Kidney glomerular epithelial cell (primary cell): ENCODE measurements around the gene SMARCD1.
A peak's percentile ranks its signal among the peaks of the same experiment; 100 is the strongest.

Experiments used
- DNase-seq: peaks from one replicate; lab custom pipeline; 2025; lab: John Stamatoyannopoulos, UW

Gene SMARCD1

GRCh38 chr12:50104417-50105366, 19.6 kb downstream of the SMARCD1 start:
- no peak for DNase-seq

GRCh38 chr12:50105913-50106450, 20.8 kb downstream of the SMARCD1 start:
- no peak for DNase-seq

GRCh38 chr12:50106907-50107306, 21.8 kb downstream of the SMARCD1 start:
- no peak for DNase-seq

GRCh38 chr12:50107416-50108268, 22.5 kb downstream of the SMARCD1 start:
- peak; percentile 11 for DNase-seq

GRCh38 chr12:50109319-50109718, 24.2 kb downstream of the SMARCD1 start:
- DNase-seq = no peak

GRCh38 chr12:50110127-50110761, 25.1 kb downstream of the SMARCD1 start:
- DNase-seq = no peak

DNA sequence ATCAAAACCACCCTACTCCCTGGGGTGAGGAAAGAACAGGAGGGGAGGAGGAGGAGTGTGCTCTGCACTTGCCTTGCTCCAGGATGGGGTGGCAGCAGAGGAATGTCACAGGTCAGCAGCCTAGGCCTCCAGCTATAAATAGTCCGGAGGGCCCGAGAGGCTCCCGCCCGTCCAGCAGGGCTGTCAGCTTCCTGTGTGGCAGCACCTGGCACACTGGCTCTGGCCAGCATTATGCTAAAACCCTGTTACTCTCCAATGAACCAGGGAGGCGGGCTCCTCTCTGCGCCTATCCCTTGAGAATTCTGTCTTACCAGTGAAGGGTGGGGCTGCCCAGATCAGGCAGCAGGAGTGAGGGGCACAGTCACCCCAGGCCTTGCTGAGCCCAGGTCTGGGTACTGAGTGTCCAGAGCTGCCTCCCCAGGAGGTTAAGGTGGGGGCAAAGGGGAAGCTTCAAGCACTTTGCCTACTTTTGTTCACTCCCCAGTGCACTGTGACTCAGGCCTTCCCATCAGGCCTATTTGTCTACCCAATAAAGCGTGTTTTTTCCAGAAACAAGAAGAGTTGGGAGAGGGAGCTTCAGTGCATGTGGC, 25.7 kb downstream of the SMARCD1 start:
- DNase-seq = peak; percentile 89

- no peak for DNase-seq
Measured at GRCh38 chr12:50111395-50111692, 26.2 kb downstream of the SMARCD1 start.

DNA sequence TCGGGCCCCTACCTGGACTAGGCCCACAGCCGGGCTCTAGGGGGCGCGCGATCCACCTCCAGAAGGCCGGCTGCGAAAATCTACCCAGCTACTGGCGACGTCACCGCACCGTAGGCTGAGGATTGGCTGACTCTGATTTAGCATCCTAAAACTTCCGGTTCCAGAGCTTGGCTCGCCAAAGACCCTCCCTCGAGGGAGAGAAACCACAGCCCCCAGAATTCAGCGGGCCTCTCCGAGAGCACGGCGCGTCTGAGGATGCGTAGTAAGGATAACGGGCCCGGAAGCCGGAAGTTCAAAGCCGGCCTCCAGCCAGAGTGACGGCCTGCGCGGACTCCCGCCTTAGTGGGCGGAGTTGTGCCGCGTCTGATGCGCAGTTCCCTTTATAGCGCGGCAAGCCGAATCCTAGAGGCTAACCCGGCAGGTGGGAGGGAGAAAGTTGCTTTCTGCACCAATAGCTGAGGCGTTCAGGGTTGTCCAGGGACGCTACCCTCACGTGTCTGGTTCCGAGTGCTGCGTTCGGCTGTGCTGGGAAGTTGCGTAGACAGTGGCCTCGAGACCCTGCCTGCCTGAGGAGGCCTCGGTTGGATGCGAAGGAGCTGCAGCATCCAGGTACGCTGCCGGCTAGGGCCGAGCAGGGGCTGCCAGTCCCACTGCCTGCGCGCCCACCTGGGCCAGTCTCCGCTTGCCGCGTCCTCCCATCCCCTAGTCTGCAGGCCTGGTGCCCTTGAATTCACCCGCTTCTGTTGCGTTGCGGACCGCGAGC, 26.7 kb downstream of the SMARCD1 start, which contains the start of gene COX14:
Gene COX14 (plus strand): TSS at position 544 of the 763 bp plus-strand sequence. CDS start 7,808 bp downstream, outside the sequence.
- DNase-seq = peak; percentile 99

DNA sequence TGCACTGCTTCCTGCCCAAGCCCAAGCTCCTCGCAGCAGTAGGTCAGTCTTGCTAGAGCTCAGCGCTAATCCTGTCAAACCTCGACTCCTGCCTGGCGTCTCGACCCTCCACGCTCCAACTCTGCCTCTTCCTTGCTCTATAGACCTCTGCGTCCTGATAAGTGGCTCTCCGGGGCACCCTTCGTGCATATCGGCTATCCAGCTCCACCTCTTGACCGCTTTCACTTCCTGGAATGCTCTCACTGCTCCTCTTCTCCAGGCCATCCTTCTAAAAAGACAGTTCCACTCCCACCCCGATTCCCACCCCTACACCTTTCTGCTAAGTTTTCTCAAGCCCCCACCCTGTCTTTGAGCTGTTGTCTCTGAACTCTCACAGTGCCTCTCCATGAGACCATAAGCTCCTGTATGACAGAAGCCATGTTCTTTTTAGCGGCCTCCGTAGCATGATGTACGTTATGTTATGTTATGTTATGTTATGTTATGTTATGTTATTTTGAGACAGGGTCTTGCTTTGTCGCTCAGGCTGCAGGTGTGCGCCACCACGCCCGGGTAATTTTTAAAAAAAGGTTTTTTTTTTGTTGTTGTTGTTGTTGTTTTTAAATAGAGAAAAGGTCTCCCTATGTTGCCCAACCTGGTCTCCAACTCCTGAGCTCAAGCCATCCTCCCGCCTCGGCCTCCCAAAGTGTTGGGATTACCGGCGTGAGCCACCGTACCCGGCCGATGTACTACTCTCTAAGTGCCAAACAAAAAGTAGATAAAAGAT, 27.5 kb downstream of the SMARCD1 start:
- peak; percentile 52 for DNase-seq

DNA sequence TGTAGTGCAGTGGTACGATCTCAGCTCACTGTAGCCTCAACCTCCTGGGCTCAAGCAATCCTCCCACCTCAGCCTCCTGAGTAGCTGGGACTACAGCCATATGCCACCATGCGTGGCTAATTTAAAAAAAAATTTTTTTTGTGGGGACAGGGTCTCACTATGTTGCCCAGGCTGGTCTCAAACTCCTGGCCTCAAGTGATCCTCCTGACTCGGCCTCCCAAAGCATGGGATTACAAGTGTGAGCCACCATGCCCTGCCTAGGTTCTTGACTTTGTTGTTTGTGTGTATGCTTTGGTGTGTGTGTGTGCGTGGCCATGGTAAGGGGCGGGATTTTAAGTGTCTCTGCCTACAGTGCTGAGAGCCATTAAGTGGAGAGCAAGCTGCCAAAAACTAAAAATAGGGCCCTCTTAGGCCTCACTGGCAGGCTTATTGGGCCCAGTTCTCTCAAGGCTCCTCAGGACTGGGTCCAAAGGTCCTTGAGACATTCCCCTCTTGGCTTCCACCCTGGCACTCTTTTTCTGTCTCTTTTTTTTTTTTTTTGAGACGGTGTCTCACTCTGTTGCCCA, 32.0 kb downstream of the SMARCD1 start:
- no peak for DNase-seq

DNA sequence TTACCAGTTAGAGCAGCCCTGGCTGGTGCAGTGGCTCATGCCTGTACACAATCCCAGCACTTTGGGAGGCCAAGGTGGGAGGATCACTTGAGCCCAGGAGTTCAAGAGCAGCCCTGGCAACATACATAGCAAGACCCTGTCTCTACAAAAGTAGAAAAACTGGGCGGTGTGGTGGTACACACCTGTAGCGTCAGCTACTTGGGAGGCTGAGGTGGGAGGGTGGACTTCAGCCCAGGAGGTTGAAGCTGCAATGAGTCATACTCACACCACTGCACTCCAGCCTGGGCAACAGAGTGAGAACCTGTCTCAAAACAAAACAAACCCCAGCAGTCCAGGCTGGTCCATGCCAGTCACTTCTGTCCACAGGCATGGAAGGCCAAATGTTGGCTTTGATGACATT, 34.2 kb downstream of the SMARCD1 start:
- DNase-seq = no peak

- DNase-seq = no peak
Measured at GRCh38 chr12:50120521-50120920, 35.4 kb downstream of the SMARCD1 start.

DNA sequence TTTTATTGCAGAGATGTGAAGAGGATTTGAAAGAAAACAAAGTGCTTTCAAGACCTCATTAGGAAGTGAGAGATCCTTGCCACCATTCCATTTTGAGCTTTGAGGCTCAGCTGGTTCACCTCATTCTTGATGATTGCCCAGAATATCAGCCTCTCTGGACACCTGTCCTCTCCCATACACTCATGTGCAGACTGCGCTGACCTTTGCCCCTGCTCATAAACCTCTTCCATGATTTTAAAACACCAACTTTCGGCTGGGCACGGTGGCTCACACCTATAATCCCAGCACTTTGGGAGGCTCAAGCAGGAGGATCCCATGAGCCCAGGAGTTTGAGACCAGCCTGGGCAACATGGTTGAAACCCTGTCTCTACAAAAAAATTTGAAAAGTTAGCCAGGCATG, 35.8 kb downstream of the SMARCD1 start:
- no peak for DNase-seq

- no peak for DNase-seq
Measured at GRCh38 chr12:50121641-50122040, 36.5 kb downstream of the SMARCD1 start.

DNA sequence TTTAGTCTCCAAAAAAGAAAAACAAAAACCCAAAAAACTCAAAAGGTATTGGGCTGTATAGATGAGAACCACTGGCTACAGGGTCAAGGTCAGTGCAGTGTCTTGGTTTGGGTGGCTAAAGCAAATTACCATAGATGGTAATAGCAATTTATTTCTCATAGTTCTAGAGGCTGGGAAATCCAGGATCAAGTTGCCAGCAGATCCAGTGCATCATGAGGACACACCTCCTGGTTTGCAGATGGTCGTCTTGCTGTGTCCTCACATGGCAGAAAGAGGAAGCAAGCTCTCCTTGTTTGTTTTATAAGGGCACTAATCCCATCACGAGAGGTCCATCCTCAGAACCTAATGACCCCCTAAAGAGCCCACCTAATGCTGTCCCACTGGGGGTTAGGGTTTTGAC, 38.1 kb downstream of the SMARCD1 start:
- DNase-seq = no peak

- no peak for DNase-seq
Measured at GRCh38 chr12:50127546-50127945, 42.4 kb downstream of the SMARCD1 start.

- no peak for DNase-seq
Measured at GRCh38 chr12:50129290-50129689, 44.1 kb downstream of the SMARCD1 start.

GRCh38 chr12:50132505-50133135, 47.5 kb downstream of the SMARCD1 start:
- DNase-seq = peak; percentile 26
